ENCODE measurements around the gene RAD51B.

DNA sequence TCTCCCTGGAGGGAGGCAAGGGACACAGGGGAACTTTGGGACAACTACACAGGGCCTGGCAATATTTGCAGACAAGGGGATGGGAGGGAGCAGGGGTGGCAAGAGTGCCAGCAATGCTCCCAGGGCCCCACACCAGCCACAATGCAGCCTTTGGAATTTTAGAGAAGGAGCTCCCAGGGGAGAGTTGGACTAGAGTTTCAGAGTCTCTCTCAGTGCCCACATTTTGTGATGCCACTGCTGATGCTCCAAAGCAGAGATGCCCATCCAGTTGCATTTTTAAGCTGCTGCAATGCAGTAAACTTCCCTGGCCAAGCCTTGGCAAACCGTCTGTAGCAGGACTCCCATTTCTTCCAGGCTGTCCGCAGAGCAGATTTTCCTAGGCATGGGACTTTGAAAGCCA, 874.3 kb downstream of the RAD51B start:
- no peak for TF ChIP-seq HNRNPK (IDR thresholded peaks at IDR 0.05; ENCODE audit: low read depth, low read length, poor library complexity, severe bottlenecking)
- no peak for TF ChIP-seq HDAC2 (CRISPR knock-in tag; IDR thresholded peaks at IDR 0.05)
- TF ChIP-seq MEIS1 (CRISPR knock-in tag; IDR thresholded peaks at IDR 0.05; ENCODE audit: borderline replicate concordance) = no peak
- TF ChIP-seq, protein P1, sequence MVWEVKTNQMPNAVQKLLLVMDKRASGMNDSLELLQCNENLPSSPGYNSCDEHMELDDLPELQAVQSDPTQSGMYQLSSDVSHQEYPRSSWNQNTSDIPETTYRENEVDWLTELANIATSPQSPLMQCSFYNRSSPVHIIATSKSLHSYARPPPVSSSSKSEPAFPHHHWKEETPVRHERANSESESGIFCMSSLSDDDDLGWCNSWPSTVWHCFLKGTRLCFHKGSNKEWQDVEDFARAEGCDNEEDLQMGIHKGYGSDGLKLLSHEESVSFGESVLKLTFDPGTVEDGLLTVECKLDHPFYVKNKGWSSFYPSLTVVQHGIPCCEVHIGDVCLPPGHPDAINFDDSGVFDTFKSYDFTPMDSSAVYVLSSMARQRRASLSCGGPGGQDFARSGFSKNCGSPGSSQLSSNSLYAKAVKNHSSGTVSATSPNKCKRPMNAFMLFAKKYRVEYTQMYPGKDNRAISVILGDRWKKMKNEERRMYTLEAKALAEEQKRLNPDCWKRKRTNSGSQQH (CRISPR knock-in tag; IDR thresholded peaks at IDR 0.05; ENCODE audit: low read depth) = no peak
- TF ChIP-seq NFYB (CRISPR knock-in tag; IDR thresholded peaks at IDR 0.05) = no peak
- no peak for TF ChIP-seq HMG20A (CRISPR knock-in tag; IDR thresholded peaks at IDR 0.05; ENCODE audit: borderline replicate concordance)
- TF ChIP-seq EZH2 (conservative IDR thresholded peaks at IDR 0.05; ENCODE audit: low read depth, low read length) = no peak
- no peak for TF ChIP-seq ZNF251 (CRISPR knock-in tag; IDR thresholded peaks at IDR 0.05)
- TF ChIP-seq NPAS2 (CRISPR knock-in tag; IDR thresholded peaks at IDR 0.05; ENCODE audit: borderline replicate concordance) = no peak
- TF ChIP-seq HIVEP1 (CRISPR knock-in tag; IDR thresholded peaks at IDR 0.05) = no peak

Measured in HepG2 (cell line).